Transverse colon (tissue), 4 donors: ENCODE data around the gene ZBTB16. TPM values are rescaled to one million over a fixed set of nuclear protein-coding genes. Genes with fewer than 3 reads are reported as not detected.

Experiments
- DNase-seq: peaks from one replicate; pipeline ENCODE4 v3.0.0-alpha.2; 2019
- H3K27ac ChIP-seq, 4 donors: fragments of 200-600 bp; sonication (generic); 2 replicates each; pipeline ENCODE4 v1.5.1; 2016 to 2018; ENCODE audit warnings: inconsistent platforms in 4 of 4
- H3K27me3 ChIP-seq: fragments of 200-600 bp; sonication (generic); 2 replicates; pipeline ENCODE4 v1.5.1; 2017; ENCODE audit warnings: inconsistent platforms
- H3K36me3 ChIP-seq, 4 donors: fragments of 200-600 bp; sonication (generic); 2 replicates each; pipeline ENCODE4 v1.5.1; 2017 to 2019; ENCODE audit warnings: inconsistent platforms in 4 of 4
- H3K4me1 ChIP-seq, 4 donors: fragments of 200-600 bp; sonication (generic); 2 replicates each; pipeline ENCODE4 v1.5.1; 2017 to 2020; ENCODE audit warnings: inconsistent platforms in 4 of 4
- H3K4me3 ChIP-seq, 4 donors: fragments of 200-600 bp; sonication (generic); 1 replicate in 1 of 4; 2 replicates in 3 of 4; pipeline versions ENCODE4 v1.5.1 to v1.6.1; 2017 to 2019; ENCODE audit warnings: inconsistent platforms in 4 of 4
- H3K9me3 ChIP-seq, 2 donors: fragments of 200-600 bp; sonication (generic); 2 replicates each; pipeline ENCODE4 v1.5.1; 2017 to 2019; ENCODE audit warnings: inconsistent platforms in 2 of 2
- EP300 ChIP-seq: sonication (generic); formaldehyde crosslinking; IDR thresholded peaks from one replicate; pipeline ENCODE4 v1.6.1; 2017; ENCODE audit warnings: antibody characterized with exemption, low read depth
- POLR2A ChIP-seq: fragments of 450-650 bp; IDR thresholded peaks from one replicate; pipeline ENCODE4 v1.6.1; 2016; ENCODE audit warnings: antibody characterized with exemption, mild to moderate bottlenecking, moderate library complexity
- POLR2AphosphoS5 ChIP-seq, 3 donors: sonication (generic); formaldehyde crosslinking; IDR thresholded peaks; one replicate each; pipeline ENCODE4 v1.6.1; 2016; ENCODE audit warnings: antibody characterized with exemption in 3 of 3
- WGBS, 2 donors: methylation state at CpG; one replicate each; pipeline ENCODE4 v1.1.5; 2018; ENCODE audit warnings: low coverage in 1 of 2; 5-methylcytosine and 5-hydroxymethylcytosine counted together
- in situ Hi-C, 4 donors: fragments of 200-750 bp; cut with MboI; loops; one replicate each; pipeline versions ENCODE4 v1.15.0 to v1.15.1; 2017; ENCODE audit warnings: low sequenced_read_pairs in 3 of 4, low pct_ligation_motif_present in 1 of 4, low pct_unique_long_range_greater_than_20kb in 1 of 4
- intact Hi-C: fragments of 100-400 bp; cut with DNase I; formaldehyde crosslinking; loops from one replicate; pipeline ENCODE4 v1.15.1; 2023; ENCODE audit warnings: low total_unique reads
- total RNA-seq, 4 donors: library from RNA; depleted of rRNA; stranded (reverse); fragments of >200 nt; gene quantifications; one replicate each; pipeline ENCODE4 v1.1.0, GENCODE V29; 2016
- TF ChIP-seq, protein P1 (sequence below), 5 experiments: fragments of 200-600 bp in 3 of 5; fragments of 450-650 bp in 2 of 5; sonication (generic) in 3 of 5; IDR thresholded peaks; 1 replicate in 2 of 5; 2 replicates in 3 of 5; pipeline ENCODE4 v1.5.1; 2016 to 2017; ENCODE audit warnings: antibody characterized with exemption in 5 of 5, inconsistent platforms in 3 of 5, mild to moderate bottlenecking in 2 of 5, moderate library complexity in 1 of 5

The ZBTB16 gene
- total RNA-seq, 4 donors from 2014 or later: 108 to 271 (median 155) TPM

DNA sequence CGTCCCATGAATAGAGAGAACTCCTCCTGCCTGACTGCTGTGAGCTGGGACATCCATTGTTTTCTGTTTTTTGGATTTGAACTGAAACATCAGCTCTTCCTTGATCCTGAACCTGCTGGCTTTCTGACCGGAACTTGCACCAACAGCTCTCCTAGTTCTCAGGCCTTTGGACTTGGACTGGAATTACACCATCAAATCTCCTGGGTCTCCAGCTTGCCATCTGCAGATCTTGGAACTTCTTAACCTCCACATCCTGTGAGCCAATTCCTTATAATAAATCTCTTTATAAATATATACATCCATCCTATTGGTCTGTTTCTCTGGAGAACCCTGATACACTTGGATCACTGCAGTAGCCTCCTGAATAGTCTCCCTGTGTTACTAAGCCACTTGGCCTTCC is 42.5 kb upstream of the ZBTB16 start:
- WGBS, 2 donors: 83 to 92% methylated on average over 1 to 2 of the region's 2 CpGs
- intact Hi-C loops: no loop called here

GRCh38 chr11:114017723-114018122 is 41.8 kb upstream of the ZBTB16 start:
- intact Hi-C loops: no loop called here
- Histone ChIP-seq H3K36me3 (no peaks in the 10 kb centered on the region), H3K4me1 (no peaks in the 10 kb centered on the region), H3K27me3 (no peaks in the 10 kb centered on the region), H3K9me3 (no peaks in the 10 kb centered on the region), H3K27ac (no peak overlapping the region), H3K4me3 (no peak overlapping the region)
- WGBS, 2 donors: 47 to 63% methylated on average over 2 of the region's 2 CpGs
- TF ChIP-seq POLR2AphosphoS5 (IDR thresholded peaks at IDR 0.05): no peak
- TF ChIP-seq, protein P1, sequence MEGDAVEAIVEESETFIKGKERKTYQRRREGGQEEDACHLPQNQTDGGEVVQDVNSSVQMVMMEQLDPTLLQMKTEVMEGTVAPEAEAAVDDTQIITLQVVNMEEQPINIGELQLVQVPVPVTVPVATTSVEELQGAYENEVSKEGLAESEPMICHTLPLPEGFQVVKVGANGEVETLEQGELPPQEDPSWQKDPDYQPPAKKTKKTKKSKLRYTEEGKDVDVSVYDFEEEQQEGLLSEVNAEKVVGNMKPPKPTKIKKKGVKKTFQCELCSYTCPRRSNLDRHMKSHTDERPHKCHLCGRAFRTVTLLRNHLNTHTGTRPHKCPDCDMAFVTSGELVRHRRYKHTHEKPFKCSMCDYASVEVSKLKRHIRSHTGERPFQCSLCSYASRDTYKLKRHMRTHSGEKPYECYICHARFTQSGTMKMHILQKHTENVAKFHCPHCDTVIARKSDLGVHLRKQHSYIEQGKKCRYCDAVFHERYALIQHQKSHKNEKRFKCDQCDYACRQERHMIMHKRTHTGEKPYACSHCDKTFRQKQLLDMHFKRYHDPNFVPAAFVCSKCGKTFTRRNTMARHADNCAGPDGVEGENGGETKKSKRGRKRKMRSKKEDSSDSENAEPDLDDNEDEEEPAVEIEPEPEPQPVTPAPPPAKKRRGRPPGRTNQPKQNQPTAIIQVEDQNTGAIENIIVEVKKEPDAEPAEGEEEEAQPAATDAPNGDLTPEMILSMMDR (IDR thresholded peaks at IDR 0.05): no peak
- in situ Hi-C loops: no loop called here
- DNase-seq: no peak

More for the DNA sequence above, 42.5 kb upstream of the ZBTB16 start:
- no peaks in the 10 kb centered on the region for H3K36me3 ChIP-seq
- no peaks in the 10 kb centered on the region for H3K4me1 ChIP-seq
- no peak for DNase-seq
- no peaks in the 10 kb centered on the region for H3K9me3 ChIP-seq
- in situ Hi-C loops: no loop called here
- H3K4me3 ChIP-seq: no peak overlapping the region
- no peaks in the 10 kb centered on the region for H3K27me3 ChIP-seq
- H3K27ac ChIP-seq: no peak overlapping the region
- TF ChIP-seq POLR2AphosphoS5 (IDR thresholded peaks at IDR 0.05) (no peak), POLR2A (no peak), EP300 (no peak)
- TF ChIP-seq, protein P1 (IDR thresholded peaks at IDR 0.05): no peak

GRCh38 chr11:114019046-114019445 is 40.5 kb upstream of the ZBTB16 start:
- Histone ChIP-seq H3K27ac (no peak overlapping the region), H3K27me3 (no peaks in the 10 kb centered on the region), H3K4me1 (no peaks in the 10 kb centered on the region), H3K36me3 (no peaks in the 10 kb centered on the region), H3K4me3 (no peak overlapping the region), H3K9me3 (no peaks in the 10 kb centered on the region)
- 43 to 59% methylated on average over 1 to 3 of the region's 3 CpGs for WGBS, 2 donors
- DNase-seq: no peak
- intact Hi-C loops (no loop called here), in situ Hi-C loops (no loop called here)
- TF ChIP-seq, protein P1 (IDR thresholded peaks at IDR 0.05): no peak

DNA sequence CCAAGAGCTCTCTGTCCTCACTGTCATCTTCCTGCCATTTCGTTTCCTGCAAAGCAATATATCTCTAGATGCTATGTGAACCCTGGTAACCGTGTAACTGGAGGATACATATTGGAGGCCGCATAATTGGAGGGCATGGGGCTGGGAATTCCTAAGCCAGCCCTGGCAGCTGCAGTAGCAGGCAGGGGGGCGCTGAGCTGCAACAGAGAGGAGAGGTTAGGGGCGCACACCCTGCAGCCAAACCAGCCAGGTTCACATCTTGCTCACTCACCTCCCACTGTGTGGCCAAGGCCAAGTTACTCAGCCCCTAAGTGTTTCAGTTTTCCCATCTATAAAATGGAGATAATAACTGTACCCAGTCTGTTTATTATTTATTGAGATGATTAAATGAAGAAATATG is 39.9 kb upstream of the ZBTB16 start:
- no peaks in the 10 kb centered on the region for H3K36me3 ChIP-seq
- 85 to 90% methylated on average over 2 to 5 of the region's 5 CpGs for WGBS, 2 donors
- H3K27me3 ChIP-seq: no peaks in the 10 kb centered on the region
- DNase-seq: no peak
- TF ChIP-seq, protein P1 (IDR thresholded peaks at IDR 0.05): no peak
- TF ChIP-seq POLR2AphosphoS5 (IDR thresholded peaks at IDR 0.05): no peak
- TF ChIP-seq POLR2A: no peak
- TF ChIP-seq EP300: no peak
- intact Hi-C loops (no loop called here), in situ Hi-C loops (no loop called here)
- no peaks in the 10 kb centered on the region for H3K4me1 ChIP-seq
- H3K27ac ChIP-seq: no peak overlapping the region
- H3K4me3 ChIP-seq: no peak overlapping the region
- no peaks in the 10 kb centered on the region for H3K9me3 ChIP-seq
